ENCODE data around the gene NNT. TPM values are rescaled to one million over a fixed set of nuclear protein-coding genes. Genes with fewer than 3 reads are reported as not detected.

The NNT gene
- total and polyA plus RNA-seq, 2 of the 8 experiments (the other 6 are each of a cell fraction or from before 2014, with no cell fraction given), result 11.0 to 22.2 TPM

- H3K4me1 ChIP-seq (replicated peaks in 1 of 4; ENCODE audit: control insufficient read depth in 3 of 4, insufficient read depth in 4 of 4, low read length in 3 of 4), result no peaks in the 10 kb centered on the region
- DNase-seq (ENCODE audit: low read depth in 1 of 2, low spot score in 2 of 2), result no peak
- H3K27ac ChIP-seq (ENCODE audit: low read depth, low read length), result no peak overlapping the region
- H3K36me3 ChIP-seq (ENCODE audit: control insufficient read depth in 2 of 4, insufficient read depth in 4 of 4, low read length in 3 of 4), result peaks cover 0 to 6% (median 0%) of the 10 kb centered on the region in 4 experiments; a peak in 1 of 8 replicates
- H4K20me1 ChIP-seq (replicated peaks in 1 of 2; ENCODE audit: control insufficient read depth in 1 of 2, insufficient read depth in 2 of 2, low read length in 2 of 2), result no peaks in the 10 kb centered on the region
- no peaks in the 10 kb centered on the region for H3K79me2 ChIP-seq (ENCODE audit: control insufficient read depth in 1 of 2, insufficient read depth in 2 of 2, low read length in 2 of 2)
- WGBS, 2 experiments (ENCODE audit: extremely low coverage in 1 of 2, insufficient coverage in 1 of 2, insufficient read length in 1 of 2, insufficient replicate concordance in 2 of 2, low coverage in 1 of 2, low lambda C conversion rate in 2 of 2, missing lambda C conversion rate in 1 of 2), result 83% methylated on average over 2 of the region's 2 CpGs; no CpG with 5 or more reads in 1 of the 2 experiments
- H3K14ac ChIP-seq (ENCODE audit: insufficient read length), result no peak overlapping the region
- H2AFZ ChIP-seq (ENCODE audit: low read length), result no peak overlapping the region
- H3K27me3 ChIP-seq (replicated peaks in 1 of 4; ENCODE audit: control insufficient read depth in 3 of 4, extremely low read depth in 1 of 4, insufficient read depth in 3 of 4, low read length in 3 of 4), result no peaks in the 10 kb centered on the region
- H2BK5ac ChIP-seq (ENCODE audit: low read depth, low read length), result no peak overlapping the region
- H3K4me3 ChIP-seq (ENCODE audit: extremely low read depth in 1 of 4, insufficient read depth in 2 of 4, low read depth in 3 of 4, low read length in 4 of 4), result no peak overlapping the region
- H3K23me2 ChIP-seq (ENCODE audit: low read depth, low read length), result no peaks in the 10 kb centered on the region
- no peak overlapping the region for H2AK5ac ChIP-seq (ENCODE audit: low read depth, low read length)
- H3K4me2 ChIP-seq (ENCODE audit: insufficient read depth in 1 of 2, low read depth in 2 of 2, low read length in 2 of 2), result no peak overlapping the region
- H3K79me1 ChIP-seq (ENCODE audit: low read depth, low read length), result no peaks in the 10 kb centered on the region
- no peak overlapping the region for H2BK20ac ChIP-seq (ENCODE audit: low read length)
- no peak for FAIRE-seq
- ChIA-PET POLR2A (ENCODE audit: partially characterized antibody) (no interaction called here), CTCF (ENCODE audit: partially characterized antibody) (interaction anchor here (6.0 kb wide), 1 partner anchor 11 kb away, joined by 38 read pairs; no protein-coding TSS in a partner anchor)
- H3K9ac ChIP-seq (replicated peaks in 1 of 4; ENCODE audit: extremely low read depth in 1 of 4, low read depth in 3 of 4, low read length in 3 of 4), result no peak overlapping the region
- H2BK12ac ChIP-seq (ENCODE audit: low read depth, low read length), result no peak overlapping the region
- H4K91ac ChIP-seq (replicated peaks; ENCODE audit: insufficient read length, low read length), result no peak overlapping the region
- H3K56ac ChIP-seq (replicated peaks; ENCODE audit: insufficient read length, low read depth, low read length), result no peak overlapping the region
- H3K9me3 ChIP-seq (ENCODE audit: insufficient read depth in 2 of 2, low read depth in 1 of 2, low read length in 1 of 2), result no peaks in the 10 kb centered on the region
- no peak overlapping the region for H3K4ac ChIP-seq (replicated peaks; ENCODE audit: insufficient read length, low read depth, low read length)
- H4K8ac ChIP-seq (ENCODE audit: extremely low read depth, insufficient read depth, low read length), result no peak overlapping the region
- no peak overlapping the region for H3K23ac ChIP-seq (ENCODE audit: insufficient read length)
- H2BK15ac ChIP-seq (ENCODE audit: low read length), result no peak overlapping the region
- TF ChIP-seq HDAC6 (IDR thresholded peaks at IDR 0.05; ENCODE audit: low read depth, low read length) (no peak), POLR2A (IDR thresholded peaks at IDR 0.05; ENCODE audit: control extremely low read depth in 1 of 2, low read depth in 2 of 2, low read length in 2 of 2) (no peak), JUND (IDR thresholded peaks at IDR 0.05; ENCODE audit: low read length) (no peak), BRCA1 (IDR thresholded peaks at IDR 0.05; ENCODE audit: low read depth, low read length) (no peak), SAP30 (IDR thresholded peaks at IDR 0.05; ENCODE audit: insufficient read depth, insufficient replicate concordance, low read length) (no peak), POLR2AphosphoS5 (IDR thresholded peaks at IDR 0.05; ENCODE audit: low read depth, low read length) (no peak), PHF8 (conservative IDR thresholded peaks at IDR 0.05; ENCODE audit: low read depth, low read length) (no peak), SIX5 (IDR thresholded peaks at IDR 0.05; ENCODE audit: low read depth, low read length) (no peak)
- TF ChIP-seq, protein P1, sequence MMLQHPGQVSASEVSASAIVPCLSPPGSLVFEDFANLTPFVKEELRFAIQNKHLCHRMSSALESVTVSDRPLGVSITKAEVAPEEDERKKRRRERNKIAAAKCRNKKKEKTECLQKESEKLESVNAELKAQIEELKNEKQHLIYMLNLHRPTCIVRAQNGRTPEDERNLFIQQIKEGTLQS (IDR thresholded peaks at IDR 0.05; ENCODE audit: insufficient read depth, low read depth, low read length), result no peak
- no peak overlapping the region for H3K18ac ChIP-seq (ENCODE audit: extremely low read depth, low read length)
- no peak overlapping the region for H4K5ac ChIP-seq (ENCODE audit: insufficient read length, low read depth, low read length)
- no peak overlapping the region for H2BK120ac ChIP-seq (replicated peaks; ENCODE audit: low read depth, low read length)
Observed at GRCh38 chr5:43642428-43642827, 39.4 kb downstream of the NNT start.
